ENCODE measurements around the gene TGFBR3. TPM values are rescaled to one million over a fixed set of nuclear protein-coding genes. Genes with fewer than 3 reads are reported as not detected.

Gene TGFBR3
- total and polyA plus RNA-seq, 2 of the 4 experiments (the other 2 are of a cell fraction) = 3.0 to 11.3 TPM

DNA sequence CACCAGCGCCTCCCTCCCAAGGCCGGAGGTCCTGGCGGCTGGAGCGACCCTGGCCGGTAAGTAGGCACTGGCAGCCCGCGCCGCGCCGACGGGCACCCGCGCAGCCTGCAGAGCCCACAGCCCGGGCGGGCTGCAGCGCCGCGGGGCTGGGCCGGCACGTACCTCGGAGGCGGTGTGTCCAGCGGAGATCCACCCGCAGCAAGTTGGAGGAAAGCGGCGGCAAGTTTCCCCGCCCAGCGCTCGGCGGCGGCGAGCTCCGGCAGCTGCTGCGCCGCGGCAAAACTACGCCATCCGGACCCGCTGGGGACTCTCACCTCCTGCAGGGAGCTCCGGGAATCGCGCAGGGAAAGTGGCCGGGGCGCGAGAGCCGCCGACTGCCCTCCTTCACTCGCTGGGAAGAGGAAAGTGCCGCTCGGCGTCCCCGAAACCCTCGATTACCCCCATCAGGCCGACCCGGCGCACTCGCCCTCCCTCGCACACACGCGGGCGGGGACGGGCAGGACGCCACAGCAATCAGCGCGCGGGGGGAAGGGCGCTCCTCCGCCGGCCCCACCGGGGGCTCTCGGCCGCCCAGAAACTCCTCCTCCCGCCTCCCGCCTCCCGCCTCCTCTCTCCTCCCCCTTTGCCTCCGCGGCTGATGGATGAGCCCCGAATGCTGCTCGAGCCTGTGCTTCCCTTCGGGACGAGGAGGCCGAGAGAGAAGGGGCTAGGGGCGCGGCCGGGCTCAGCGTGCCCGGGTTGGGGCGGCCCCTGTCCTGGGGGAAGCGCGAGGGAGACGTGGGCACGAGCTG is at the start of gene TGFBR3 (continued):
- peak; percentile 97 for TF ChIP-seq MAZ (IDR thresholded peaks at IDR 0.05; ENCODE audit: borderline replicate concordance, low read depth, low read length)
- no peak for TF ChIP-seq FOS (IDR thresholded peaks at IDR 0.05; ENCODE audit: low read depth, low read length)
- no peak for TF ChIP-seq CEBPB (IDR thresholded peaks at IDR 0.05; ENCODE audit: low read depth, low read length)
- peak; percentile 52 for TF ChIP-seq SMC3 (IDR thresholded peaks at IDR 0.05; ENCODE audit: low read depth, low read length)
- TF ChIP-seq RAD21 (IDR thresholded peaks at IDR 0.05; ENCODE audit: low read length) = peak; percentile 62

DNA sequence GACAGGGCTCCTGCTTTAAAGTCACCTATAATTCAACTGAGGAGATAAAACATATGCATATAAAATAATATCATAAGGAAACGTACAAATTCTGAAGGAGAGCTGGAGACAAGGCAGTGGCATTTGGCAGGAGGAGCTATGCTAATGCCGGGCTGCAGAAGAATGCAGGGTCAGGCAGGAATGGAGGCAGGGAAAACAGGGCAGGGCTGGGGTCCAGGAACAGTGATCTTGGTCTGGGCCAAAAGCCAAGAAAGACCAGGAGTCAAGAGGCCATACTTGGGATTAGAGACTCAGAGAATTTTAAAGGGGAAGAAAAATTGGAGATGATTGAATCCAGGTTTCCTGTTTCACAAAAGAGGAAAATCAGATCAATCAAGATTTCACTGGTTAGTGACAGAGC is 43.3 kb upstream of the TGFBR3 start:
- DNase-seq = no peak
- no peaks in the 10 kb centered on the region for H3K36me3 ChIP-seq (ENCODE audit: control insufficient read depth, insufficient read depth, low read length)
- dilution Hi-C loops (cut with HindIII; ENCODE audit: low sequenced_read_pairs, unreplicated experiment) (no loop called here), intact Hi-C loops (cut with micrococcal nuclease) (loop anchor here (2.0 to 5.0 kb wide), 2 partner anchors 82 to 526 kb away; no protein-coding TSS in a partner anchor), in situ Hi-C loops (cut with MboI; ENCODE audit: low sequenced_read_pairs) (loop anchor here (5.0 to 10.0 kb wide), 2 partner anchors 417 to 644 kb away; no protein-coding TSS in a partner anchor)
- no peak for TF ChIP-seq CHD1 (IDR thresholded peaks at IDR 0.05; ENCODE audit: low read depth, low read length)
- peaks cover 2% of the 10 kb centered on the region for H3K4me1 ChIP-seq (ENCODE audit: control insufficient read depth, insufficient read depth, low read length)
- no peak overlapping the region for H2AK5ac ChIP-seq (ENCODE audit: low read depth, low read length)
- no peak overlapping the region for H2AFZ ChIP-seq (replicated peaks; ENCODE audit: low read length, poor library complexity)
- no peak overlapping the region for H4K5ac ChIP-seq (ENCODE audit: low read depth, low read length)
- no peak overlapping the region for H3K4me2 ChIP-seq (ENCODE audit: low read depth, low read length)
- H3K9me1 ChIP-seq (ENCODE audit: insufficient read depth, low read length) = no peaks in the 10 kb centered on the region
- H4K20me1 ChIP-seq (ENCODE audit: insufficient read depth, low read length) = no peaks in the 10 kb centered on the region
- H3K56ac ChIP-seq (ENCODE audit: extremely low read depth, insufficient read depth, low read length) = no peak overlapping the region
- H2AK9ac ChIP-seq (replicated peaks; ENCODE audit: low read depth, low read length, poor library complexity) = no peak overlapping the region
- H2BK5ac ChIP-seq (ENCODE audit: low read depth, low read length, poor library complexity, severe bottlenecking) = no peak overlapping the region
- H4K91ac ChIP-seq (ENCODE audit: insufficient read depth, low read depth, low read length) = no peak overlapping the region
- no peak overlapping the region for H2BK120ac ChIP-seq (ENCODE audit: low read depth, low read length)
- H3K79me1 ChIP-seq (ENCODE audit: low read depth in 1 of 2, low read length in 2 of 2) = no peaks in the 10 kb centered on the region
- no peak overlapping the region for H3K4me3 ChIP-seq (ENCODE audit: insufficient read depth, low read depth, low read length)
- H3K9me3 ChIP-seq (ENCODE audit: control insufficient read depth, insufficient read depth, low read length) = no peaks in the 10 kb centered on the region
- H3K4ac ChIP-seq (ENCODE audit: low read depth, low read length) = no peak overlapping the region
- H3K27me3 ChIP-seq (ENCODE audit: control insufficient read depth, insufficient read depth, low read length) = no peaks in the 10 kb centered on the region
- 37% methylated on average over 2 of the region's 2 CpGs; no CpG with 5 or more reads in 1 of the 2 experiments for WGBS, 2 experiments (ENCODE audit: extremely low coverage in 2 of 2, insufficient read length in 1 of 2)
- no peak overlapping the region for H2BK20ac ChIP-seq (ENCODE audit: low read depth, low read length)
- H3K9ac ChIP-seq (ENCODE audit: low read depth, low read length) = no peak overlapping the region
- no peak overlapping the region for H3K23ac ChIP-seq (ENCODE audit: low read depth, low read length)
- H3K27ac ChIP-seq (ENCODE audit: insufficient read depth, low read length) = no peak overlapping the region
- no peak overlapping the region for H3K18ac ChIP-seq (ENCODE audit: low read depth, low read length)
- no peak overlapping the region for H3K14ac ChIP-seq (replicated peaks; ENCODE audit: low read depth, low read length)
- H4K8ac ChIP-seq (ENCODE audit: low read depth in 2 of 2, low read length in 2 of 2) = no peak overlapping the region
- ChIA-PET POLR2A (ENCODE audit: unreplicated experiment) (no interaction called here), CTCF (interaction anchor here (0.6 to 4.4 kb wide), 4 partner anchors 9 to 416 kb away, joined by 3 to 30 read pairs (median 5); no protein-coding TSS in a partner anchor)
- no TSS peak for BruUV-seq (replicated peaks)
- ATAC-seq (ENCODE audit: low read depth) = peak; percentile 41; the same call in 1 of the 2 replicates
- H2BK15ac ChIP-seq (ENCODE audit: low read depth, low read length) = no peak overlapping the region
